PFSK-1 (cell line): ENCODE measurements around the gene HID1.

Source experiments
- FOXP2 ChIP-seq: optimal IDR thresholded peaks from 2 replicates; pipeline ENCODE3; 2011; ENCODE audit warnings: borderline replicate concordance, control low read depth, inconsistent platforms; ENCODE audit not compliant: insufficient read depth; ENCODE audit errors: extremely low read length, extremely low read depth
- POLR2AphosphoS5 ChIP-seq: IDR thresholded peaks from 2 replicates; pipeline ENCODE4 v1.6.1; 2012; ENCODE audit warnings: low read depth, mild to moderate bottlenecking, control low read depth, low read length, moderate library complexity
- SIN3A ChIP-seq: IDR thresholded peaks from 2 replicates; pipeline ENCODE4 v1.6.1; 2012; ENCODE audit warnings: mild to moderate bottlenecking, low read length, moderate library complexity, borderline replicate concordance; ENCODE audit not compliant: insufficient read depth
- TAF1 ChIP-seq: IDR thresholded peaks from 2 replicates; pipeline ENCODE4 v1.6.1; 2012; ENCODE audit warnings: low read length, control low read depth, borderline replicate concordance; ENCODE audit not compliant: insufficient read depth
- TF ChIP-seq, protein P1 (sequence below), 2 experiments: IDR thresholded peaks; 2 replicates each; pipeline versions ENCODE4 v1.6.1 to v1.8.0; 2011 to 2012; ENCODE audit warnings: low read depth in 2 of 2, low read length in 2 of 2, control low read depth in 1 of 2, inconsistent platforms in 1 of 2, mild to moderate bottlenecking in 1 of 2, moderate library complexity in 1 of 2; ENCODE audit not compliant: insufficient read depth in 1 of 2

HID1 gene

DNA sequence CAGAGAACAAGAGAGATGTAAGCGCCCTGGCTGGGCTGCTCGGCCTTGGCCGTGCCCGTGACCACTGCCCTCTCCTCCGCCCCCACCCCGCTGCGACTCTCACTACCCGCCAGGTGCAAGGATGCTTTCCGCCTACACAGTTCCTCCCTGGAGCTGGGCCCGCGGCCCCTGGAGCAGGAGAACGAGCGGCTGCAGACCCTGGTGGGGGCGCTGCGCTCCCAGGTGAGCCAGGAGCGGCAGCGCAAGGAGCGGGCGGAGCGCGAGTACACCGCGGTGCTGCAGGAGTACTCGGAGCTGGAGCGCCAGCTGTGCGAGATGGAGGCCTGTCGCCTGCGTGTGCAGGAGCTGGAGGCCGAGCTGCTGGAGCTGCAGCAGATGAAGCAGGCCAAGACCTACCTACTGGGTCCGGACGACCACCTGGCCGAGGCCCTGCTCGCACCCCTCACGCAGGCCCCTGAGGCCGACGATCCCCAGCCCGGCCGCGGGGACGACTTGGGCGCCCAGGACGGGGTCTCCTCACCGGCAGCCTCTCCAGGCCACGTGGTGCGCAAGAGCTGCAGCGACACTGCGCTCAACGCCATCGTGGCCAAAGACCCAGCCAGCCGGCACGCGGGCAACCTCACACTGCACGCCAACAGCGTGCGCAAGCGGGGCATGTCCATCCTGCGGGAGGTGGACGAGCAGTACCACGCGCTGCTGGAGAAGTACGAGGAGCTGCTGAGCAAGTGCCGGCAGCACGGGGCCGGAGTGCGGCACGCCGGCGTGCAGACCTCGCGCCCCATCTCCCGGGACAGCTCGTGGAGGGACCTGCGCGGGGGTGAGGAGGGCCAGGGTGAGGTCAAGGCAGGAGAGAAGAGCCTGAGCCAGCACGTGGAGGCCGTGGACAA is 30.8 kb upstream of the HID1 start:
- TF ChIP-seq TAF1 (no peak), POLR2AphosphoS5 (no peak), SIN3A (no peak)
- TF ChIP-seq, protein P1, sequence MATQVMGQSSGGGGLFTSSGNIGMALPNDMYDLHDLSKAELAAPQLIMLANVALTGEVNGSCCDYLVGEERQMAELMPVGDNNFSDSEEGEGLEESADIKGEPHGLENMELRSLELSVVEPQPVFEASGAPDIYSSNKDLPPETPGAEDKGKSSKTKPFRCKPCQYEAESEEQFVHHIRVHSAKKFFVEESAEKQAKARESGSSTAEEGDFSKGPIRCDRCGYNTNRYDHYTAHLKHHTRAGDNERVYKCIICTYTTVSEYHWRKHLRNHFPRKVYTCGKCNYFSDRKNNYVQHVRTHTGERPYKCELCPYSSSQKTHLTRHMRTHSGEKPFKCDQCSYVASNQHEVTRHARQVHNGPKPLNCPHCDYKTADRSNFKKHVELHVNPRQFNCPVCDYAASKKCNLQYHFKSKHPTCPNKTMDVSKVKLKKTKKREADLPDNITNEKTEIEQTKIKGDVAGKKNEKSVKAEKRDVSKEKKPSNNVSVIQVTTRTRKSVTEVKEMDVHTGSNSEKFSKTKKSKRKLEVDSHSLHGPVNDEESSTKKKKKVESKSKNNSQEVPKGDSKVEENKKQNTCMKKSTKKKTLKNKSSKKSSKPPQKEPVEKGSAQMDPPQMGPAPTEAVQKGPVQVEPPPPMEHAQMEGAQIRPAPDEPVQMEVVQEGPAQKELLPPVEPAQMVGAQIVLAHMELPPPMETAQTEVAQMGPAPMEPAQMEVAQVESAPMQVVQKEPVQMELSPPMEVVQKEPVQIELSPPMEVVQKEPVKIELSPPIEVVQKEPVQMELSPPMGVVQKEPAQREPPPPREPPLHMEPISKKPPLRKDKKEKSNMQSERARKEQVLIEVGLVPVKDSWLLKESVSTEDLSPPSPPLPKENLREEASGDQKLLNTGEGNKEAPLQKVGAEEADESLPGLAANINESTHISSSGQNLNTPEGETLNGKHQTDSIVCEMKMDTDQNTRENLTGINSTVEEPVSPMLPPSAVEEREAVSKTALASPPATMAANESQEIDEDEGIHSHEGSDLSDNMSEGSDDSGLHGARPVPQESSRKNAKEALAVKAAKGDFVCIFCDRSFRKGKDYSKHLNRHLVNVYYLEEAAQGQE (IDR thresholded peaks at IDR 0.05; ENCODE audit: insufficient read depth in 1 of 2, low read depth in 2 of 2, low read length in 2 of 2), result no peak

DNA sequence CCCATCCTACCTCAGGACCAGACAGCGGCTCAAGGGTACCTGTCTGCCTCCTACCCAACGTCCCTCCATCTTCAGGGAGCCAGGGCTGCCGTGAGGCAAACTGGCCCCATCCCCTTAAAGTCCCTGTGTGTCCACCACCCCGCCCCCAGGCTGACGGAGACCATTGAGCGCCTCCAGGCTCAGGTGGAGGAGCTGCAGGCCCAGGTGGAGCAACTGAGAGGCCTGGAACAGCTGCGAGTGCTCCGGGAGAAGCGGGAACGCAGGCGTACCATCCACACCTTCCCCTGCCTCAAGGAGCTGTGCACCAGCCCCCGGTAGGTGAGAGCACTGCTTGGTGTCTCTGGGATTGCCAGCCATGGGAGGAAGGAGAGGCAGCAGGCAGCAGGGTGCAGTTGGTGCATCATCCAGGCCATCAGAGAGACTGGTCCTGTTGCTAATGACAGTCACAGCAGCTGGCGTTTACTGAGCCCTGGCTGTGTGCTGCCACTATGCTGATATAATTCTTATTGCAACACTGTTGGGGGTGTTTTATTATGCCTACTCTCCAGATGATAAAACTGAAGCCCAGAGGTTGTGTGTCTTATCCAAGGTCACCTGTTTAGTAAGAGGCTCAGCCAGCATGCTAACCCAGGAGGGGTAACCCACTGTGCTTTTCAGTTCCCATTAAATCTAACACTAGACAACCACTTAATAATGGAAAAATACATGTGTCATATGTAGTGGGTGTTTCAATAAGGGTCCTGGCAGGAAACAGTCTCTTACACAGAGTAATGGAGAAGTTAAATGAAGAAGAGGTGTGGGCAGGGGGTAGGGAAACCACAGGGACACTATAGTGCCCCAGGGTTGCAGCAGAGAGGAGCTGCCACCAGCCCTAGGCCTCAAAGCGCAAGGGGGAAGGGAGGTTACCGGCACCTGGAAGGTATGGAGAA is 29.6 kb upstream of the HID1 start:
- TF ChIP-seq FOXP2 (no peak), POLR2AphosphoS5 (no peak), TAF1 (no peak), SIN3A (no peak)
- TF ChIP-seq, protein P1 (IDR thresholded peaks at IDR 0.05; ENCODE audit: insufficient read depth in 1 of 2, low read depth in 2 of 2, low read length in 2 of 2), result no peak

DNA sequence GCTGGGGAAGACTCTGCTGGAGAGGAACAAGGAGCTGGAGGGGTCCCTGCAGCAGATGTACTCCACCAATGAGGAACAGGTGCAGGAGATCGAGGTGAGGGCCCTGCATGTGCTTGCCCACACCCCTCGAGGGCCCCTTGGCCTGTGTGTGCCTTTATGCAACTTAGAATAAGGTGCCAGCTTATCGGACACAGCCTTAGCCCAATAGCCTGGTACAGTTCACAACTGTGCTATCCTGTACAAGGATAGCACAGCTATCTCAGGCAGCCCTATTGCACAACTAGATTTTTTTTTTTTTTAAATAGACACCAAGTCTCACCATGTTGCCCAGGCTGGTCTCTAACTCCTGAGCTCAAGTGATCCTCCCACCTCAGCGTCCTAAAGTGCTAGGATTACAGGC is 27.0 kb upstream of the HID1 start:
- TF ChIP-seq SIN3A (no peak), POLR2AphosphoS5 (no peak), TAF1 (no peak), FOXP2 (no peak)
- TF ChIP-seq, protein P1 (IDR thresholded peaks at IDR 0.05; ENCODE audit: insufficient read depth in 1 of 2, low read depth in 2 of 2, low read length in 2 of 2), result no peak

DNA sequence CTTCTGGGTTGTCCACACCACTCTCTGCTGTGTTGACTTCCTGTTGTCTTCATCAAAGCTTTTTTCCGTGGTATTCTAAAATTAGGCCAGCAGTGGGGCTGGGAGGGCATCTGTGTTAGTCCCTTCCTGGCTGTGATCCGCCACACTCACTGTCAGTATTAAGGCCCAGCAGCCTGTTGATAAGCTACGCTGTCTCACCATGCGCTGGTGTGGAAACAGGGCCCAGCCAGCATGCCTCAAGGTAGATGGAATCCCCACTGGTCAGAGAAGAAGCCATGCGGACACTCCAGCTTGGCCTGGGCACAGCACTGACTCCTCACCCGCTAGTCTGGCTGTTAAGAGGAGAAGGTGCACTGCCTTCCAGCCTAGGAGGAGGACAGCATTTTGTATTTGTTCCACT is 26.2 kb upstream of the HID1 start:
- TF ChIP-seq POLR2AphosphoS5, result no peak
- TF ChIP-seq TAF1, result no peak
- no peak for TF ChIP-seq FOXP2
- TF ChIP-seq, protein P1 (IDR thresholded peaks at IDR 0.05; ENCODE audit: insufficient read depth in 1 of 2, low read depth in 2 of 2, low read length in 2 of 2), result no peak
- TF ChIP-seq SIN3A, result no peak
